ENCODE data around the gene RGS17. TPM values are rescaled to one million over a fixed set of nuclear protein-coding genes. Genes with fewer than 3 reads are reported as not detected.

Gene RGS17
- total and polyA plus RNA-seq, 2 of the 13 experiments (the other 11 are each of a cell fraction or from before 2014, with no cell fraction given) = 0.04 TPM; not detected in 1

- Histone ChIP-seq H3K79me2 (ENCODE audit: insufficient read depth, low read length) (no peaks in the 10 kb centered on the region), H3K9me3 (ENCODE audit: low read length) (no peaks in the 10 kb centered on the region), H3K27ac (ENCODE audit: extremely low read length, insufficient read depth, low read length) (no peak overlapping the region), H3K4me2 (ENCODE audit: low read depth, low read length) (no peak overlapping the region), H3K9ac (ENCODE audit: insufficient read depth, low read depth, low read length) (no peak overlapping the region), H3K27me3 (ENCODE audit: control insufficient read depth in 1 of 2, insufficient read depth in 2 of 2, low read length in 2 of 2) (no peaks in the 10 kb centered on the region), H2AFZ (ENCODE audit: low read length) (no peak overlapping the region), H3K4me1 (ENCODE audit: insufficient read depth, low read length) (no peaks in the 10 kb centered on the region), H4K20me1 (ENCODE audit: insufficient read depth, low read length) (no peaks in the 10 kb centered on the region), H3K4me3 (replicated peaks in 1 of 3; ENCODE audit: insufficient read depth in 1 of 3, low read depth in 2 of 3, low read length in 3 of 3) (no peak overlapping the region), H3K36me3 (replicated peaks in 1 of 2; ENCODE audit: control insufficient read depth in 1 of 2, insufficient read depth in 2 of 2, low read length in 2 of 2) (no peaks in the 10 kb centered on the region)
- ATAC-seq (no peak), FAIRE-seq (no peak), DNase-seq (ENCODE audit: low spot score) (no peak)
- in situ Hi-C loops (cut with HindIII; ENCODE audit: extremely low pct_ligation_motif_present, low pct_unique_long_range_greater_than_20kb) (no loop called here), intact Hi-C loops (cut with micrococcal nuclease; ENCODE audit: unreplicated experiment) (no loop called here)
- POLR2A ChIA-PET = no interaction called here
- BruUV-seq (replicated peaks) = no TSS peak
- CTCF ChIA-PET (ENCODE audit: low intra/inter-chr PET ratio, low total read pairs) = no interaction called here
- TF ChIP-seq GFI1 (CRISPR knock-in tag; IDR thresholded peaks at IDR 0.05; ENCODE audit: borderline replicate concordance) (no peak), ZBTB46 (CRISPR knock-in tag; IDR thresholded peaks at IDR 0.05; ENCODE audit: borderline replicate concordance) (no peak), ATF7-NPFF (CRISPR knock-in tag; IDR thresholded peaks at IDR 0.05; ENCODE audit: low read depth) (no peak), ATAD3A (CRISPR knock-in tag; IDR thresholded peaks at IDR 0.05) (no peak), ZNF20 (CRISPR knock-in tag; IDR thresholded peaks at IDR 0.05) (no peak), MLXIP (CRISPR knock-in tag; IDR thresholded peaks at IDR 0.05; ENCODE audit: borderline replicate concordance) (no peak), SSRP1 (CRISPR knock-in tag; IDR thresholded peaks at IDR 0.05) (no peak), MZF1 (CRISPR knock-in tag; IDR thresholded peaks at IDR 0.05; ENCODE audit: borderline replicate concordance) (no peak), ZBTB8A (CRISPR knock-in tag; IDR thresholded peaks at IDR 0.05; ENCODE audit: borderline replicate concordance, low read depth) (no peak), BRD4 (CRISPR knock-in tag; IDR thresholded peaks at IDR 0.05) (no peak), PBX2 (CRISPR knock-in tag; IDR thresholded peaks at IDR 0.05) (no peak), ZIK1 (CRISPR knock-in tag; IDR thresholded peaks at IDR 0.05; ENCODE audit: borderline replicate concordance, low read depth) (no peak), ZNF256 (CRISPR knock-in tag; conservative IDR thresholded peaks at IDR 0.05) (no peak), NFYC (CRISPR knock-in tag; IDR thresholded peaks at IDR 0.05) (no peak), ZNF512 (CRISPR knock-in tag; IDR thresholded peaks at IDR 0.05) (no peak), E2F5 (CRISPR knock-in tag; conservative IDR thresholded peaks at IDR 0.05) (no peak), TEF (CRISPR knock-in tag; IDR thresholded peaks at IDR 0.05) (no peak)
Measured at GRCh38 chr6:153063936-153064335, 67.1 kb downstream of the RGS17 start.
